HuH-7 (cell line): ENCODE measurements around the gene ESRRA.
A peak's percentile ranks its signal among the peaks of the same experiment; 100 is the strongest.
"Not testable (repeated sequence)": the region's sequence is repeated elsewhere in the genome, so short reads cannot be mapped to it uniquely, and the experiment has no call there.

Source experiments
- DNase-seq: peaks from one replicate; pipeline ENCODE4 v3.0.0; 2011; ENCODE audit warnings: low spot score

The ESRRA gene

GRCh38 chr11:64314146-64314804 lies 9.0 kb downstream of the ESRRA start:
- DNase-seq: no peak

DNA sequence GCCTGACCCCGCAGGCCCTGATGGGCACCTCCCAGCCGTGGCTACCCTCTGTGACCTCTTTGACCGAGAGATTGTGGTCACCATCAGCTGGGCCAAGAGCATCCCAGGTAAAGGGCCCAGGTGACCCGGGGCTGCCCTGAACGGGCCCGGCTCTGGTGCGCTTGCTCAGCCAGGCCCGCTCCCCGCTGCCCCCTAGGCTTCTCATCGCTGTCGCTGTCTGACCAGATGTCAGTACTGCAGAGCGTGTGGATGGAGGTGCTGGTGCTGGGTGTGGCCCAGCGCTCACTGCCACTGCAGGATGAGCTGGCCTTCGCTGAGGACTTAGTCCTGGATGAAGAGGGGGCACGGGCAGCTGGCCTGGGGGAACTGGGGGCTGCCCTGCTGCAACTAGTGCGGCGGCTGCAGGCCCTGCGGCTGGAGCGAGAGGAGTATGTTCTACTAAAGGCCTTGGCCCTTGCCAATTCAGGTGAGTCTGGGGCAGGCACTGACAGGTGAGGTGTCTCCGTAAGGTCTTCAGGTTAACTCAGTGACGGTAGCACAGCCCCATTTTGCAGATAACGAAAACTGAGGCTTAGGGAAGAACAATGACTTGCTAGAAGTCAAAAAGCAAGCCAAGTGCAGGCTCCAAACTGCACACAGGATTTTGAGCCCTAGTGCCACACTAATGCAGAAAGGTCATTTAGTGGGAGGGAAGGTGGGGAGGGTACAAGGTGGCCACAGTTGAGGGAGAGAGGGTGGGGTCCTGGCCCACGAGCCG lies 9.7 kb downstream of the ESRRA start:
- no peak for DNase-seq

GRCh38 chr11:64315667-64316526 lies 10.6 kb downstream of the ESRRA start:
- DNase-seq: not testable (repeated sequence)

DNA sequence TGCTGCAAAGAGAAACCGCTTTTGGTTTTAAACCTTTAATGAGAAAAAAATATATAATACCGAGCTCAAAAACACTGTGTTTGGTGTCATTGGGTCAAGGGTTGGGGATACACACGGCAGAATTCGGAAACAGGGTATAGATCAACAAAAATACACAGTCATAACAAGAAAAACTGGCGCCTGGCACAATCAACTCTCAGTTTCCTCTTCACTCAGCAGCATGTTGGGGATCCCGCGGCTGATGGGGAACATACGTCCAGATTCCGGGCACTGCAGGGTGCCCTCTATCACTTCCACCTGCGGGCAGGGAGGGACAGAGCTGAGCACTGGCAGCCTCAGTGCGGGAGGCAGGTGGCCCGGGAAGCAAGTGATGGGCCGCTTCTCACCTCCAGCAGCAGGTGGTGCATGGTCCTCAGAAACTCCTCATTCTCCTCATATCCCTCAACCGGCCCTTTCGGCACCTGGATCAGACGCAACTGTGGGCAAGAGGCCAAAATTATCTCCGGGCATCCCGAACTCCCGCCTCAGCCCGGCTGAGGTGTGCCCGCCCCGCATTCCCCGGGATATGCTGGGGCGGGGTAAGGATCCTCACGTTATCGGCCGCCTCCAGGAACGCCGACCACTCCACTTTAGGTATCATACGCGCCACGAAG lies 11.5 kb downstream of the ESRRA start:
- DNase-seq: no peak

GRCh38 chr11:64317325-64317960 lies 12.1 kb downstream of the ESRRA start, which contains the start of gene TRMT112:
Gene TRMT112, minus strand, starts transcription at chr11:64317559. Its CDS starts 33 bp downstream, at chr11:64317526.
- peak; percentile 87 for DNase-seq

GRCh38 chr11:64317961-64318765 lies 12.8 kb downstream of the ESRRA start, which contains the start of gene PRDX5:
Gene PRDX5, plus strand, starts transcription at chr11:64318121. Its CDS starts 95 bp downstream, at chr11:64318216.
- DNase-seq: peak; percentile 86

- DNase-seq: no peak
These were observed 13.7 kb downstream of the ESRRA start for GRCh38 chr11:64318766-64319761.

DNA sequence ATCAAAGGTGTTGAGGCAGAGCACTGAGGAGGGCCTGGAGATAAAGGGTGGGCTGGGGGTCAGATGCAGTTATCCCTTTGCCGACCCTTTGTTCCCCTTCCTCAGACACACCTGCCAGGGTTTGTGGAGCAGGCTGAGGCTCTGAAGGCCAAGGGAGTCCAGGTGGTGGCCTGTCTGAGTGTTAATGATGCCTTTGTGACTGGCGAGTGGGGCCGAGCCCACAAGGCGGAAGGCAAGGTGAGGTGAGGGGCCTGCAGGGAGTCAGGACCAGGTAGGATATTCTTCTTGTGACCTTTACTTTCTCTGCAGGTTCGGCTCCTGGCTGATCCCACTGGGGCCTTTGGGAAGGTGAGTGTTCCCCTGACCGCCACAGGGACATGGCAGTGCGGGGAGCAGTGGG lies 15.2 kb downstream of the ESRRA start:
- DNase-seq: no peak

GRCh38 chr11:64321026-64321425 lies 15.7 kb downstream of the ESRRA start:
- no peak for DNase-seq

DNA sequence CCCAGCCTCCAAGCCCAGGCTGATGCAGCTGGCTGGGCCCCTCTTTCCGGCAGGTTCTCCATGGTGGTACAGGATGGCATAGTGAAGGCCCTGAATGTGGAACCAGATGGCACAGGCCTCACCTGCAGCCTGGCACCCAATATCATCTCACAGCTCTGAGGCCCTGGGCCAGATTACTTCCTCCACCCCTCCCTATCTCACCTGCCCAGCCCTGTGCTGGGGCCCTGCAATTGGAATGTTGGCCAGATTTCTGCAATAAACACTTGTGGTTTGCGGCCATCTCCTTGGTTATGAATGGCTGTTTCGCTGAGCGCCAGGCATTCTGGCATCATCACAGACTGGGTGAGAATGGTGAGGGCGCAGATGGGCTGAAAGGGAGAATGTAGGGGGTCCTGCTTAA lies 16.2 kb downstream of the ESRRA start:
- DNase-seq: no peak

GRCh38 chr11:64322925-64323260 lies 17.6 kb downstream of the ESRRA start:
- no peak for DNase-seq

GRCh38 chr11:64323373-64323772 lies 18.0 kb downstream of the ESRRA start:
- no peak for DNase-seq

- not testable (repeated sequence) for DNase-seq
These were observed 18.7 kb downstream of the ESRRA start for GRCh38 chr11:64323984-64324383.

DNA sequence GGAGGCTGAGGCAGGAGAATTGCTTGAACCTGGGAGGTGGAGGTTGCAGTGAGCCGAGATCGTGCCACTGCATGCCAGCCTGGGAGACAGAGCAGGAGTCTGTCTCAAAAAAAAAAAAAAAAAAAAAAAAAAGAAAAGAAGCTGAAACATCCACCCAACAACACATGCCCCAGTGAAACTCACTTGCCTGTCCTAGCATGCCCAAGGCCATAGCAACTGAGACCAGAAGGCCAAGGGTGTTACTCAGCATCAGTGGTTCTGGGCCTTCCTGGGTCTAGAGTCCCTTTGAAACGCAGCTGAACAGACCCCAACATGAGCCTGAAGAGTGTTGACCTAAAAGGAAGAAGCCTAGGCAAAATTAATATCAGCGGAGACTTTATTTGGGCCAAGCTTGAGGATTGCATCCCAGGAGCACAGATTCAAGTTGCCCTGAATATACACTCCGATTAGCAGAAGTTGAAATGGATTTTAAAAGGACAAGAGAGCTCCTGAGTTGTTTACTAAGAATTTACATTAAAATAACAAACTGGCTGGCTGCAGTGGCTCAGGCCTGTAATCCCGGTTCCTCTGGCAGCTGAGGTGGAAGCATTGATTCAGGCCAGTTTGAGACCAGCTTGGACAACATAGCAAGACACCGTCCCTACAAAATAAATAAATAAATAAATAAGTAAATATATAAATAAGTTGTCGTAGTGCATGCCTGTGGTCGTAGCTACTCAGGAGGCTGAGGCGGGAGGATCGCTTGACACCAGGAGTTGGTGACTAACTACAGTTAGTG lies 19.6 kb downstream of the ESRRA start:
- no peak for DNase-seq

GRCh38 chr11:64327375-64327774 lies 22.1 kb downstream of the ESRRA start:
- DNase-seq: no peak

GRCh38 chr11:64327993-64328392 lies 22.7 kb downstream of the ESRRA start:
- no peak for DNase-seq

DNA sequence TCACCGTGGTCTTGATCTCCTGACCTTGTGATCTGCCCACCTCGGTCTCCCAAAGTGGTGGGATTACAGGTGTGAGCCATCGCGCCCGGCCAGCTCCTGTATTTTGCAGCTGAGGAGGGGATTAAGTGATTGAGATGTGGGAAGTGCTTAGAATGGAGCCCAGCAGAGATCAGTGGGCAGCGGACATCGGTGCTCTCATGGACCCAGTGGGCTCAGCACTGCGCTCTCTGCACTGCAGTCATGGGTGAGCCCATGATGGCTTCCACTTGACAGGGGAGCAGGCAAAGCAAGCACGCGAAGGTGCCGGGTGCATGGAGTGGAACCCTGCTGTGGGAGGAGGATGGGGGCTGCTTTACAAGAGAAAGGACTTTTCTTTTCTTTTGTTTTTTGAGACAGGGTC lies 25.6 kb downstream of the ESRRA start:
- no peak for DNase-seq

DNA sequence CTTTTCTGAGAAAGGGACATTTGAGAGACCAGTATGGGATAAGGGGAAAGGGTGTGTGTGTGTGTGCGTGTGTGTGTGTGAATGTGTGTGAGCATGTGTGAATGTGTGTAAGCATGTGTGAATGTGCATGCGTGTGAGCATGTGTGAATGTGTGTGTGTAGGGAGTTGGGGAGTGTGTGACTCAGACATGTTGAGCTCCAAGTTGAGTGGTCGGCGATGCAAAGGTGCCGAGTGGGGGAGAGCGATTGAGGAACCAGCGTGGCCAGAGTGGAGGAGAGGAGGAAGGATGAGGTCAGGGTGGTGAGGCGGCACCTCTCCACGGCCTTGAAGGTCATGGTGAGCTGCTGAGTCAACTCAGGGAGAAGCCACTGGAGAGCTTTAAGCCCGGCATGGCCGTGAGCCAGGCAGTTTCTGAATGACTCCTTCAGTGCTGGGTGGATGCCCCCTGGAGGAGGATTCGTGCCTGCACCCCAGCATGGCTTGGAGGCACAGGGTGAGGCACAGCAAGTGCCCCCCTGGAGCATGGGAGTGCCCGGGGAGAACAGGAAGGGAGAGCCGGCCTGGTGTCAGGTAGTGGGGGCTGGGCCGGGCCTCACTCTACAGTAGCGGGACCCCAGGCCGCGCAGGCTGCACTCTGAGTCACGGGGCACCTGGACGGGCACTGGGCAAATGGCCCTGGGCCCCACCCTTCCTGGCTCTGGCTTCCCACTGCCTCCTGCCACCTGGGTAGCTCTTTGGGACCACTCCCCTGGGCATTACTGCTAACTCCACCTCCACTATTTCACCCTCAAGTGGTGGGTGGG lies 26.4 kb downstream of the ESRRA start:
- DNase-seq: no peak
